B cell (primary cell): ENCODE data around the gene TSPAN33.

Experiments used
- EZH2 ChIP-seq: IDR thresholded peaks from 2 replicates; pipeline ENCODE4 v1.6.1; 2012; ENCODE audit warnings: borderline replicate concordance, low read depth, mild to moderate bottlenecking, moderate library complexity, low read length; ENCODE audit not compliant: insufficient read depth, poor library complexity, severe bottlenecking
- TF ChIP-seq, protein P1 (sequence below): fragments of 200-600 bp; IDR thresholded peaks from one replicate; pipeline ENCODE4 v1.8.0; 2022; ENCODE audit warnings: antibody characterized with exemption, mild to moderate bottlenecking

DNA sequence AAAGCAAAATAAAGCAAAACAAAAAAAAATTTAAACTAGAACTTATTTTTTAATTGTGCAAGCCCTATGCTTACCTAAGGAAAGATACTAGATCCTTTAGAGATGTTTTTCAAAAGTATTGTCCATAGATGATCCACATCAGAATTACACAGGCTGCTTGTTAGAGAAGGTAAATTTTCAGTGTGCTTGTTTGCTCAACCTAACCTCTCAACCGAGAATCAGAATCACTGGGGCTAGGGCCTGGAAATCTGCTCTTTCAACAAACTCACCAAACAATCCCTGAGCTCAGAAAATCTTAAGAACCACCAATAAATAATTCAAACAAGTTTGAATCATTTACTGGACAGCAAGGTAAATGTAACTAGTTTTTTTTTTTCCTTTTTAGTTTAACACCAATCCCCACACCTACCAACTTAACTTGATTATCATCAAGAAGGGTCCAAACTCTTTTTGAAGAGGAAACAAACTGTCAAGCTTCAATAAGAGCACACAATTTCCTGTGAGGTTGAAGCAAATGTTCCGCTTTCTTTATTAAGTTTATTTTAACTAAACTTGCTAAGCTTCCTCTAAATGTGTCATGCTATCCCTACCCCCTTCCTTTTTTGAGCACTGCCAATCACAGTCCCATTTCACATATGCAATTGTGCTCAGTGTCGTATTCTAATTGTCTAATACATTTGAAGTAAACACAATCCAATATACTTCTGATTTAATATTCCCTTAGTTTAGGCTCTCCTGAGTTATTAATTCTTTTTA is 7.4 kb upstream of the TSPAN33 start:
- no peak for TF ChIP-seq EZH2
- TF ChIP-seq, protein P1, sequence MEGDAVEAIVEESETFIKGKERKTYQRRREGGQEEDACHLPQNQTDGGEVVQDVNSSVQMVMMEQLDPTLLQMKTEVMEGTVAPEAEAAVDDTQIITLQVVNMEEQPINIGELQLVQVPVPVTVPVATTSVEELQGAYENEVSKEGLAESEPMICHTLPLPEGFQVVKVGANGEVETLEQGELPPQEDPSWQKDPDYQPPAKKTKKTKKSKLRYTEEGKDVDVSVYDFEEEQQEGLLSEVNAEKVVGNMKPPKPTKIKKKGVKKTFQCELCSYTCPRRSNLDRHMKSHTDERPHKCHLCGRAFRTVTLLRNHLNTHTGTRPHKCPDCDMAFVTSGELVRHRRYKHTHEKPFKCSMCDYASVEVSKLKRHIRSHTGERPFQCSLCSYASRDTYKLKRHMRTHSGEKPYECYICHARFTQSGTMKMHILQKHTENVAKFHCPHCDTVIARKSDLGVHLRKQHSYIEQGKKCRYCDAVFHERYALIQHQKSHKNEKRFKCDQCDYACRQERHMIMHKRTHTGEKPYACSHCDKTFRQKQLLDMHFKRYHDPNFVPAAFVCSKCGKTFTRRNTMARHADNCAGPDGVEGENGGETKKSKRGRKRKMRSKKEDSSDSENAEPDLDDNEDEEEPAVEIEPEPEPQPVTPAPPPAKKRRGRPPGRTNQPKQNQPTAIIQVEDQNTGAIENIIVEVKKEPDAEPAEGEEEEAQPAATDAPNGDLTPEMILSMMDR: no peak
